Testis (tissue), 3 donors: ENCODE results near the gene TSPAN17. TPM values are rescaled to one million over a fixed set of nuclear protein-coding genes. Genes with fewer than 3 reads are reported as not detected.

ENCODE experiments used
- DNase-seq: peaks from one replicate; pipeline ENCODE4 v3.0.0-alpha.2; 2019
- H3K27ac ChIP-seq, 2 donors: fragments of 200-600 bp; sonication (generic); one replicate each; pipeline ENCODE4 v1.5.1; 2019
- H3K27me3 ChIP-seq: fragments of 200-600 bp; sonication (generic); one replicate; pipeline ENCODE4 v1.5.1; 2019
- H3K36me3 ChIP-seq: fragments of 200-600 bp; sonication (generic); one replicate; pipeline ENCODE4 v1.5.1; 2017; ENCODE audit warnings: low read depth; ENCODE audit errors: missing control alignments
- H3K4me1 ChIP-seq: fragments of 200-600 bp; sonication (generic); one replicate; pipeline ENCODE4 v1.5.1; 2019
- H3K4me3 ChIP-seq, 2 donors: fragments of 200-600 bp; sonication (generic); one replicate each; pipeline ENCODE4 v1.5.1; 2017 to 2019
- H3K9me3 ChIP-seq: fragments of 200-600 bp; sonication (generic); one replicate; pipeline ENCODE4 v1.5.1; 2017
- POLR2A ChIP-seq: fragments of 450-650 bp; IDR thresholded peaks from one replicate; pipeline ENCODE4 v1.6.1; 2017; ENCODE audit warnings: antibody characterized with exemption, mild to moderate bottlenecking, moderate library complexity
- WGBS, 2 donors: methylation state at CpG; one replicate each; pipeline ENCODE4 v1.1.5; 2018; 5-methylcytosine and 5-hydroxymethylcytosine counted together
- intact Hi-C: fragments of 100-400 bp; cut with DNase I; formaldehyde crosslinking; loops from one replicate; pipeline ENCODE4 v1.15.1; 2023; ENCODE audit warnings: low total_unique reads
- polyA plus RNA-seq: library from polyadenylated mRNA; stranded (reverse); fragments of 350-450 nt; fragmentation: Illumina TruSeq; extraction: RNeasy Lipid Tissue Mini Kit (QIAGEN cat#74804); gene quantifications from one replicate; pipeline ENCODE4 v1.2.3, GENCODE V29; 2014; ENCODE audit warnings: low read depth, low replicate concordance; ENCODE audit not compliant: insufficient read depth
- total RNA-seq, 2 donors: library from RNA; depleted of rRNA; stranded (reverse); fragments of >200 nt; gene quantifications; one replicate each; pipeline ENCODE4 v1.2.3, GENCODE V29; 2016
- TF ChIP-seq, protein P1 (sequence below), 3 experiments: fragments of 450-650 bp in 2 of 3; fragments of 200-600 bp in 1 of 3; sonication (generic) in 1 of 3; IDR thresholded peaks; one replicate each; pipeline ENCODE4 v1.5.1; 2016 to 2019; ENCODE audit warnings: antibody characterized with exemption in 3 of 3, mild to moderate bottlenecking in 2 of 3, moderate library complexity in 1 of 3

Gene TSPAN17
- total and polyA plus RNA-seq, 3 donors from 2014 or later = 31.7 to 57.0 (median 51.7) TPM

DNA sequence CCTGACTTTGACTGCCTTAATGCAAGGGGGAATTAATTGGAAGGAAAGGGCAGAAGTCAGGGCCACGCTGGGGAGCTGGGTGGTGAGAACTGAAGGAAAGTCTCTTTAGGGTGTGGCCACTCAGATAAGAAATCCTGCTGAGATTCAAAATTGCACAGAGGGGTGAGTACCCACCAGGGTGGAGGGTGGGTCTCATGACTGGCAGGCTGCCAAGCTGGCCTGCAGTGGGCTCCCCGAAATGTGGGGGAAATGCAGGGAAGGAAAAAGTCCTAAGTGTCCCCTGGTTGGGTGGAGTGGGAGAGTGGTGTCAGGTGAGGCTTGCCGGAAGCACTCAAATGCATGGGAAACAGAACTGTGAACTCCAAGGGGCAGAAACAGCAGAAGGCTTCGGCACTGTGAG is 24.1 kb downstream of the TSPAN17 start:
- H3K9me3 ChIP-seq = no peaks in the 10 kb centered on the region
- no peak overlapping the region for H3K4me3 ChIP-seq
- no peaks in the 10 kb centered on the region for H3K36me3 ChIP-seq
- intact Hi-C loops = no loop called here
- no peak for TF ChIP-seq POLR2A
- TF ChIP-seq, protein P1, sequence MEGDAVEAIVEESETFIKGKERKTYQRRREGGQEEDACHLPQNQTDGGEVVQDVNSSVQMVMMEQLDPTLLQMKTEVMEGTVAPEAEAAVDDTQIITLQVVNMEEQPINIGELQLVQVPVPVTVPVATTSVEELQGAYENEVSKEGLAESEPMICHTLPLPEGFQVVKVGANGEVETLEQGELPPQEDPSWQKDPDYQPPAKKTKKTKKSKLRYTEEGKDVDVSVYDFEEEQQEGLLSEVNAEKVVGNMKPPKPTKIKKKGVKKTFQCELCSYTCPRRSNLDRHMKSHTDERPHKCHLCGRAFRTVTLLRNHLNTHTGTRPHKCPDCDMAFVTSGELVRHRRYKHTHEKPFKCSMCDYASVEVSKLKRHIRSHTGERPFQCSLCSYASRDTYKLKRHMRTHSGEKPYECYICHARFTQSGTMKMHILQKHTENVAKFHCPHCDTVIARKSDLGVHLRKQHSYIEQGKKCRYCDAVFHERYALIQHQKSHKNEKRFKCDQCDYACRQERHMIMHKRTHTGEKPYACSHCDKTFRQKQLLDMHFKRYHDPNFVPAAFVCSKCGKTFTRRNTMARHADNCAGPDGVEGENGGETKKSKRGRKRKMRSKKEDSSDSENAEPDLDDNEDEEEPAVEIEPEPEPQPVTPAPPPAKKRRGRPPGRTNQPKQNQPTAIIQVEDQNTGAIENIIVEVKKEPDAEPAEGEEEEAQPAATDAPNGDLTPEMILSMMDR (IDR thresholded peaks at IDR 0.05) = no peak
- no peak for DNase-seq
- WGBS, 2 donors = 77 to 88% methylated on average over 4 of the region's 4 CpGs
- H3K27ac ChIP-seq = no peak overlapping the region
- H3K27me3 ChIP-seq = no peaks in the 10 kb centered on the region
- no peaks in the 10 kb centered on the region for H3K4me1 ChIP-seq

DNA sequence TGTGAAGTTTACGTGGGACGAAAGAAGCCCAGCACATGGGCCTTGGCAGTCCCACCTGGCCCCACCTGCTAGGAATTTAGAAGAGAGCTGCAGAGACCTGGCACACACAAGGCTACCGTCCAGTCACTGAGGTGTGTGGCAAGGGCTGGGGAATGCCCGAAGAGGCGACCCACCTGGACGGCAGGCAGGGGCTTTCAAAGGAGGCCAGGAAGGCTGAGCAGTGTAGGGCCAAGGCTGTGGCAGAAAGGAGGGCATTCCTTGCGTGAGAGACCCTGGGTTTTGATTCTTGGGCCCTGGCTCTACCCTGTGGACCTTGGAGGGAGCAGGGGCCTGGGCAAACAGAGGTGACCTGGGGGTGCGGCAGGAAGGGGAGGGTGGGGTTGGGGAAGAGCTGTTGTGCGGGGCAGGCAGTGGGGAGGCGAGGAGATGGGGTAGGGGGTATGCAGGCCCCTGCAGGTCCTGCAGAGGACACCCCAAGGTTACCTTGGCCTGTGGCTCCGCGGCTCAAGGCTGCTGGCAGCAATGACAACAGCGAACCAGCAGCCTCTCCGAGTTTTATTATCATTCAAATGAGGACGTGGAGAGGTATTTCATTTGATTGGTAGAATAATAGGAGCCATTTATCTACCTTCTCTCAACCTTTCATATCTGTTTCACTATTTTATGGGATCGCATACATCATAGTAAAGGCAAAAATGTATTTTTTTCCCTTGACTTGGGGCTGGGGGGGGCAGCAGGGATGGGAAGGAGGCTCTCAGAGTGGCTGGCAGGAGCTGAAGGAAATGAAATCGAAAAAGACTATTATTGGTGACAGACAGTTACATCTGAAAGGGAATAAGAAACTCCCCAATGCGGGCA is 24.8 kb downstream of the TSPAN17 start:
- no peak overlapping the region for H3K4me3 ChIP-seq
- no peak for DNase-seq
- H3K27me3 ChIP-seq = no peaks in the 10 kb centered on the region
- TF ChIP-seq POLR2A = no peak
- TF ChIP-seq, protein P1 (IDR thresholded peaks at IDR 0.05) = no peak
- H3K36me3 ChIP-seq = no peaks in the 10 kb centered on the region
- no peak overlapping the region for H3K27ac ChIP-seq
- no peaks in the 10 kb centered on the region for H3K9me3 ChIP-seq
- intact Hi-C loops = no loop called here
- no peaks in the 10 kb centered on the region for H3K4me1 ChIP-seq
- 62% methylated on average over 18 of the region's 18 CpGs for WGBS, 2 donors

DNA sequence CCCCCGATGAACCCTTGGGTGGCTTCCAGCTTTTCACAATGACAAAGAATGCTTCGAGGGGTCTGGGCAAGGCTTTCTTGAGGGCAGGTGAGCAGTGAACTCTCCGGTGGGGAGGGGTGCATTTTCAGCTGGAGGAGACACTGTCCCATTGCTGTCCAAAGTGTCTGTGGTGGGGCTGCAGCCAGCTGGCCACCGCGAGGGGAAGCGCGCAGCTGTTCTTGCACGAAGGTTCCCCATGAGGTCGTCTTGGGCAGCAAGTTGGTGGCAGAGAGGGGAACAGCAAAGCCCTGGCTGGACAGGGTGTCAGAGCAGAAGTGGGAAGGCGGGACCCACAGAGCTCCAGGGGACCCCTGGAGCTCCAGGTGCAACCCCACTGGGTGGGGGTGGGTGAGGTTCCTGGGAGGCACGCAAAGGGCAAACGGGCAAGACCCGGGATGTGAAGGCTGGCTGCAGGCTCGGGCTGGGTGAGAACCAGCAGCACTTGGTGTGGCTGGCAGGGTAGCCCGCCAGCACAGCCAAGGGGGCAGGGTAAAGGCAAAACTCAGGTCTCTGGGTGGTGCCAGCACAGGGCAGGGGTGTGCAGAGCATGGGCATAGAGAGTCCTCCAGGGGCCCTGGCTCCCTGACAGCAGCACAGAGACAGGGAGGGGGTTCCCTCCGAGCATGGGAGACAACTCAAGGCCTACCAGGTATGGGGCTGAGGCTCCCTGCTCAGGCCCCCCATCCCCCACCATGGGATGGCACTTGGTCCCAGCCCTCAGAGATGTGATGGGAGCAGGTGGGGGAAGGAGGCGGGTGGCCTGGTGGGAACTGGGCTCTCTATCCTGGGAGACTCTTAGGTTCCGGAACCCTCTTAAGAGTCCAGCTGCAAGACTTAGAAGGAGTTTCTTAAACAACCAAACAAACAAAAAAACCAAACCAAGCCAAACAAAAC is 26.6 kb downstream of the TSPAN17 start:
- 89 to 94% methylated on average over 17 to 18 of the region's 18 CpGs for WGBS, 2 donors
- no peaks in the 10 kb centered on the region for H3K27me3 ChIP-seq

DNA sequence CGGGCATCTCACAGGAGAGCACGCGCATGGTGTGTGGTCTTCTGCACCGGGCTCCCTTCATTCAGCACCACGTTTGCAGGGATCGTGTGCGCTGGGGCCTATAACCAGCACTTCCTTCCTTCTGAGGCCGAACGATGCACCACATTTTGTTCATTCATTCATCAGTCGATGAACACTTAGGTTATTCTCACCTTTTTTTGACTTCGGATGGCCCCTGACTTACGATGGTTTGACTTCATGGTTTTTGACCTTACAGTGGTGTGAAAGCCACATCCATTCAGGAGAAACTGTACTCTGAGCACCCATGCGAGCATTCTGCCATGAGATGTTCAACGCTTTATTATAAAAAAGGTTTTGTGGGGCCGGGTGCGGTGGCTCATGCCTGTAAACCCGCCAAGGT is 27.5 kb downstream of the TSPAN17 start:
- WGBS, 2 donors = 88 to 93% methylated on average over 17 of the region's 17 CpGs
- H3K4me1 ChIP-seq = no peaks in the 10 kb centered on the region
- no peak overlapping the region for H3K4me3 ChIP-seq
- H3K27ac ChIP-seq = no peak overlapping the region
- TF ChIP-seq, protein P1 (IDR thresholded peaks at IDR 0.05) = no peak
- no peak for TF ChIP-seq POLR2A
- no peaks in the 10 kb centered on the region for H3K9me3 ChIP-seq
- no peaks in the 10 kb centered on the region for H3K36me3 ChIP-seq
- DNase-seq = no peak
- intact Hi-C loops = no loop called here
- H3K27me3 ChIP-seq = no peaks in the 10 kb centered on the region

More for the DNA sequence above, 26.6 kb downstream of the TSPAN17 start:
- DNase-seq = no peak
- H3K4me3 ChIP-seq = no peak overlapping the region
- no peak overlapping the region for H3K27ac ChIP-seq
- H3K9me3 ChIP-seq = no peaks in the 10 kb centered on the region
- intact Hi-C loops = no loop called here
- TF ChIP-seq, protein P1 (IDR thresholded peaks at IDR 0.05) = no peak
- TF ChIP-seq POLR2A = no peak
- no peaks in the 10 kb centered on the region for H3K4me1 ChIP-seq
- H3K36me3 ChIP-seq = no peaks in the 10 kb centered on the region
